Purkinje cell (primary cell): ENCODE data around the gene CHD1. TPM values are rescaled to one million over a fixed set of nuclear protein-coding genes. Genes with fewer than 3 reads are reported as not detected.

Source experiments
- polyA plus RNA-seq: library from polyadenylated mRNA; unstranded; fragments of >200 nt; fragmentation: Nextera tagmentation; gene quantifications from 2 replicates; pipeline ENCODE4 v1.2.1, GENCODE V29; 2014

CHD1 gene
- 10.3 and 12.7 TPM in 2 replicates for polyA plus RNA-seq

GRCh38 chr5:98928873-98929709, at the start of gene CHD1:
Gene CHD1 (minus strand): TSS chr5:98929007. CDS start chr5:98926386, 2,621 bp downstream.

Other genes starting within 250 kb of the CHD1 start
- 5.2 and 8.9 TPM in 2 replicates for gene RGMB, start 155.3 kb downstream of the CHD1 start, polyA plus RNA-seq